Heart right ventricle (tissue), 16 donors: ENCODE data around the gene SLC2A13. TPM values are rescaled to one million over a fixed set of nuclear protein-coding genes. Genes with fewer than 3 reads are reported as not detected.
"Not testable (repeated sequence)": the region's sequence is repeated elsewhere in the genome, so short reads cannot be mapped to it uniquely, and the experiment has no call there.

Experiments used
- ATAC-seq, 8 donors: fragments of 200-7000 bp; cut with Tn5 transposase; one replicate each; pipeline ENCODE4 v1.9.1; 2020; ENCODE audit warnings: mild to moderate bottlenecking in 8 of 8, moderate library complexity in 8 of 8, moderate number of reproducible peaks in 1 of 8
- DNase-seq, 2 donors: peaks; one replicate each; pipeline ENCODE4 v3.0.0-alpha.2; 2020
- H3K27ac ChIP-seq, 10 donors: fragments of 200-600 bp; sonication (generic) in 2 of 10; one replicate each; pipeline versions ENCODE4 v1.5.0 to v1.8.0; 2020 to 2022; ENCODE audit warnings: mild to moderate bottlenecking in 3 of 10
- H3K27me3 ChIP-seq, 7 donors: fragments of 200-600 bp; one replicate each; pipeline ENCODE4 v1.8.0; 2021 to 2022; ENCODE audit warnings: mild to moderate bottlenecking in 2 of 7
- H3K36me3 ChIP-seq, 9 donors: fragments of 200-600 bp; sonication (generic) in 1 of 9; one replicate each; pipeline versions ENCODE4 v1.5.0 to v1.8.0; 2020 to 2022; ENCODE audit warnings: mild to moderate bottlenecking in 2 of 9
- H3K4me1 ChIP-seq, 9 donors: fragments of 200-600 bp; sonication (generic) in 1 of 9; one replicate each; pipeline versions ENCODE4 v1.5.0 to v1.8.0; 2020 to 2022; ENCODE audit warnings: mild to moderate bottlenecking in 4 of 9
- H3K4me3 ChIP-seq, 10 donors: fragments of 200-600 bp; sonication (generic) in 2 of 10; one replicate each; pipeline versions ENCODE4 v1.5.0 to v1.8.0; 2020 to 2022; ENCODE audit warnings: mild to moderate bottlenecking in 7 of 10, moderate library complexity in 2 of 10
- H3K9me3 ChIP-seq, 11 donors: fragments of 200-600 bp in 10 of 11; sonication (generic) in 2 of 11; one replicate each; pipeline versions ENCODE4 v1.5.0 to v1.8.0; 2013 to 2022; ENCODE audit warnings: mild to moderate bottlenecking in 2 of 11, control low read depth in 1 of 11, moderate library complexity in 1 of 11
- CTCF ChIP-seq, 9 donors: fragments of 200-600 bp; sonication (generic) in 2 of 9; IDR thresholded peaks; one replicate each; pipeline versions ENCODE4 v1.5.0 to v1.8.0; 2021 to 2022; ENCODE audit warnings: antibody characterized with exemption in 9 of 9, mild to moderate bottlenecking in 5 of 9, moderate library complexity in 1 of 9
- WGBS, 2 donors: extraction: QIAGEN DNeasy Blood & Tissue Kit; methylation state at CpG; one replicate each; pipeline ENCODE4 v1.1.7; 2013; ENCODE audit warnings: inconsistent platforms in 1 of 2; 5-methylcytosine and 5-hydroxymethylcytosine counted together
- intact Hi-C, 10 donors: fragments of 100-400 bp; cut with DNase I; formaldehyde crosslinking; loops; one replicate each; pipeline versions ENCODE4 v1.11.1 to v1.14.2; 2022
- polyA plus RNA-seq, 2 donors: library from polyadenylated mRNA; stranded (reverse); fragments of 200-250 nt; gene quantifications; one replicate each; pipeline ENCODE4 v1.2.3, GENCODE V29; 2013
- total RNA-seq, 10 donors: library from RNA; stranded (reverse); fragmentation: NEBNext Ultra II Directional in 3 of 10; extraction: Animal tissue kit (Norgen Biotek cat#: 25700) in 3 of 10; gene quantifications; one replicate each; pipeline versions ENCODE4 v1.2.1 to v1.2.4, GENCODE V29; 2021 to 2023
- donor health status: Arrhythmogenic right ventricular cardiomyopathy.
- donor health status: ischemic (EF 13 %, LVEDD 7.1; RV severe dilation, severe dysfunction).
- donor health status: healthy with polysubstance abuse.
- donor health status: DM: no; HTN: yes; CAD: no.
- donor health status: DM: no; HTN: no; CAD: no.
- donor health status: ischemic (EF 25% LVEDD 6.9; RV normal size, moderate dysfunction).
- donor health status: ischemic (EF 25% LVEDD 5.7; RV mildly dilated, moderate dysfunction).
- donor health status: healthy.
- donor health status: DM: yes; HTN: yes; CAD: no.
- donor health status: Ischemic cardiomyopathy.
- donor health status: ischemic (EF 35%, LVEDD 5.7; RV mildly dilated, moderate dysfunction).
- donor health status: nonischemic (EF 11% LVEDD 7.7; RV severe dilation, severe dysfunction).
- donor health status: DM: yes; HTN: yes; CAD: no.
- donor health status: PGD.
- donor health status: ischemic (EF 29% LVEDD 5.4; RV normal size, mild dysfunction).
- donor health status: nonischemic (EF 23%, LVEDD 6.1; RV moderate dilation, normal function).

SLC2A13 gene
- total and polyA plus RNA-seq, 12 donors = 2.6 to 14.2 (median 9.8) TPM

- intact Hi-C loops = no loop called here
- ATAC-seq = no peak
- WGBS, 2 donors = 69 to 70% methylated on average over 4 of the region's 4 CpGs
These were observed 174.7 kb downstream of the SLC2A13 start for GRCh38 chr12:39931231-39931630.

GRCh38 chr12:39930101-39930500, 175.8 kb downstream of the SLC2A13 start:
- intact Hi-C loops = no loop called here
- no peak for TF ChIP-seq CTCF (IDR thresholded peaks at IDR 0.05)
- no peaks in the 10 kb centered on the region for H3K9me3 ChIP-seq
- H3K4me1 ChIP-seq = peaks cover 0 to 9% (median 0%) of the 10 kb centered on the region in 9 donors
- DNase-seq = no peak
- H3K4me3 ChIP-seq = no peak overlapping the region
- no peak for ATAC-seq
- H3K27ac ChIP-seq = no peak overlapping the region
- WGBS, 2 donors = 62 to 79% methylated on average over 3 of the region's 3 CpGs
- no peaks in the 10 kb centered on the region for H3K36me3 ChIP-seq
- H3K27me3 ChIP-seq = no peaks in the 10 kb centered on the region

More at GRCh38 chr12:39931231-39931630, 174.7 kb downstream of the SLC2A13 start:
- H3K4me1 ChIP-seq = peaks cover 0 to 13% (median 0%) of the 10 kb centered on the region in 9 donors
- no peak overlapping the region for H3K27ac ChIP-seq
- no peaks in the 10 kb centered on the region for H3K36me3 ChIP-seq
- H3K9me3 ChIP-seq = no peaks in the 10 kb centered on the region
- DNase-seq = no peak
- no peak for TF ChIP-seq CTCF (IDR thresholded peaks at IDR 0.05)
- H3K4me3 ChIP-seq = no peak overlapping the region
- H3K27me3 ChIP-seq = no peaks in the 10 kb centered on the region

- no peak overlapping the region for H3K27ac ChIP-seq
- peaks cover 0 to 9% (median 0%) of the 10 kb centered on the region in 9 donors for H3K4me1 ChIP-seq
- no peaks in the 10 kb centered on the region for H3K36me3 ChIP-seq
- no peak overlapping the region for H3K4me3 ChIP-seq
- DNase-seq (no peak), ATAC-seq (no peak)
- WGBS, 2 donors = 96 to 98% methylated on average over 1 of the region's 1 CpG
- intact Hi-C loops = no loop called here
- H3K27me3 ChIP-seq = no peaks in the 10 kb centered on the region
- TF ChIP-seq CTCF (IDR thresholded peaks at IDR 0.05) = no peak
- no peaks in the 10 kb centered on the region for H3K9me3 ChIP-seq
These were observed 177.5 kb downstream of the SLC2A13 start for GRCh38 chr12:39928181-39928899.

GRCh38 chr12:39923364-39923763, 182.5 kb downstream of the SLC2A13 start:
- intact Hi-C loops = no loop called here
- Histone ChIP-seq H3K4me3 (no peak overlapping the region), H3K4me1 (peaks cover 0 to 5% (median 0%) of the 10 kb centered on the region in 9 donors), H3K27ac (no peak overlapping the region), H3K27me3 (no peaks in the 10 kb centered on the region), H3K36me3 (no peaks in the 10 kb centered on the region), H3K9me3 (no peaks in the 10 kb centered on the region)
- no peak for TF ChIP-seq CTCF (IDR thresholded peaks at IDR 0.05)
- 72 to 74% methylated on average over 5 of the region's 5 CpGs for WGBS, 2 donors
- ATAC-seq (no peak), DNase-seq (no peak)

- H3K27me3 ChIP-seq, ATAC-seq, H3K27ac ChIP-seq, H3K36me3 ChIP-seq, H3K4me3 ChIP-seq, DNase-seq, H3K9me3 ChIP-seq, intact Hi-C loops, H3K4me1 ChIP-seq: not testable (repeated sequence)
These were observed 183.3 kb downstream of the SLC2A13 start for GRCh38 chr12:39922598-39922997.
